Epithelial cell of proximal tubule (primary cell): ENCODE measurements around the gene ATN1. TPM values are rescaled to one million over a fixed set of nuclear protein-coding genes. Genes with fewer than 3 reads are reported as not detected.

Experiments
- DNase-seq: peaks from one replicate; pipeline ENCODE4 v3.0.0-alpha.2; 2011; ENCODE audit warnings: low read depth
- H3K4me3 ChIP-seq: 2 replicates; pipeline ENCODE4 v1.5.1; 2011; ENCODE audit warnings: low read depth, mild to moderate bottlenecking, low read length
- CTCF ChIP-seq: conservative IDR thresholded peaks from 2 replicates; pipeline ENCODE4 v1.5.1; 2012; ENCODE audit warnings: low read depth, mild to moderate bottlenecking, low read length
- total RNA-seq: library from RNA; depleted of rRNA; stranded (reverse); fragments of >200 nt; gene quantifications from 2 replicates; pipeline ENCODE4 v1.2.3, GENCODE V29; 2015

ATN1 gene
- total RNA-seq, 1 donor from 2014 or later = 17.9 TPM

GRCh38 chr12:6925239-6925539 lies 2.6 kb upstream of the ATN1 start:
- H3K4me3 ChIP-seq = peak overlapping the region; percentile 7
- no peak for TF ChIP-seq CTCF
- DNase-seq = no peak

- TF ChIP-seq CTCF = no peak
- H3K4me3 ChIP-seq = peak overlapping the region; percentile 51
- no peak for DNase-seq
Measured at GRCh38 chr12:6925540-6926279, 2.0 kb upstream of the ATN1 start.

GRCh38 chr12:6928022-6928702 lies 403 bp downstream of the ATN1 start:
- peak overlapping the region; percentile 78 for H3K4me3 ChIP-seq
- no peak for TF ChIP-seq CTCF
- DNase-seq = no peak

GRCh38 chr12:6928703-6929407 lies 1.1 kb downstream of the ATN1 start:
- TF ChIP-seq CTCF = no peak
- no peak for DNase-seq
- peak overlapping the region; percentile 78 for H3K4me3 ChIP-seq

GRCh38 chr12:6929466-6930452 lies 2.0 kb downstream of the ATN1 start:
- peak overlapping the region; percentile 78 for H3K4me3 ChIP-seq
- DNase-seq = no peak
- no peak for TF ChIP-seq CTCF

GRCh38 chr12:6932766-6933165 lies 5.0 kb downstream of the ATN1 start:
- no peak overlapping the region for H3K4me3 ChIP-seq
- DNase-seq = no peak
- TF ChIP-seq CTCF = no peak
